Gastrocnemius medialis (tissue), 4 donors: ENCODE results near the gene PRKN.

ENCODE experiments used
- POLR2A ChIP-seq, 2 donors: fragments of 450-650 bp; IDR thresholded peaks; one replicate each; pipeline ENCODE4 v1.6.1; 2017; ENCODE audit warnings: antibody characterized with exemption in 2 of 2, mild to moderate bottlenecking in 2 of 2, moderate library complexity in 2 of 2
- TF ChIP-seq, protein P1 (sequence below), 5 experiments: fragments of 450-650 bp in 3 of 5; fragments of 200-600 bp in 2 of 5; sonication (generic) in 2 of 5; IDR thresholded peaks in 4 of 5; conservative IDR thresholded peaks in 1 of 5; 1 replicate in 4 of 5; 2 replicates in 1 of 5; pipeline ENCODE4 v1.5.1; 2016 to 2019; ENCODE audit warnings: antibody characterized with exemption in 5 of 5, mild to moderate bottlenecking in 3 of 5, moderate library complexity in 3 of 5

GRCh38 chr6:162099685-162100084 lies 627.9 kb downstream of the PRKN start:
- no peak for TF ChIP-seq POLR2A (IDR thresholded peaks at IDR 0.05)
- TF ChIP-seq, protein P1, sequence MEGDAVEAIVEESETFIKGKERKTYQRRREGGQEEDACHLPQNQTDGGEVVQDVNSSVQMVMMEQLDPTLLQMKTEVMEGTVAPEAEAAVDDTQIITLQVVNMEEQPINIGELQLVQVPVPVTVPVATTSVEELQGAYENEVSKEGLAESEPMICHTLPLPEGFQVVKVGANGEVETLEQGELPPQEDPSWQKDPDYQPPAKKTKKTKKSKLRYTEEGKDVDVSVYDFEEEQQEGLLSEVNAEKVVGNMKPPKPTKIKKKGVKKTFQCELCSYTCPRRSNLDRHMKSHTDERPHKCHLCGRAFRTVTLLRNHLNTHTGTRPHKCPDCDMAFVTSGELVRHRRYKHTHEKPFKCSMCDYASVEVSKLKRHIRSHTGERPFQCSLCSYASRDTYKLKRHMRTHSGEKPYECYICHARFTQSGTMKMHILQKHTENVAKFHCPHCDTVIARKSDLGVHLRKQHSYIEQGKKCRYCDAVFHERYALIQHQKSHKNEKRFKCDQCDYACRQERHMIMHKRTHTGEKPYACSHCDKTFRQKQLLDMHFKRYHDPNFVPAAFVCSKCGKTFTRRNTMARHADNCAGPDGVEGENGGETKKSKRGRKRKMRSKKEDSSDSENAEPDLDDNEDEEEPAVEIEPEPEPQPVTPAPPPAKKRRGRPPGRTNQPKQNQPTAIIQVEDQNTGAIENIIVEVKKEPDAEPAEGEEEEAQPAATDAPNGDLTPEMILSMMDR (IDR thresholded peaks at IDR 0.05 in 4 of 5, conservative IDR thresholded peaks at IDR 0.05 in 1 of 5), result no peak
